DMS 273 (cell line): Measurements from ENCODE around the gene CHRNA5.
"Not testable (repeated sequence)": the region's sequence is repeated elsewhere in the genome, so short reads cannot be mapped to it uniquely, and the experiment has no call there.

Source experiments
- DNase-seq: peaks from one replicate; lab custom pipeline; 2025; ENCODE audit not compliant: unreplicated experiment; lab: John Stamatoyannopoulos, UW

CHRNA5 gene

GRCh38 chr15:78565097-78565950 is at the start of gene CHRNA5:
Gene CHRNA5, plus strand, starts transcription at chr15:78565520. Its CDS starts 200 bp downstream, at chr15:78565720.
- peak; percentile 96 for DNase-seq

- not testable (repeated sequence) for DNase-seq
Observed at GRCh38 chr15:78520035-78520434, 45.3 kb upstream of the CHRNA5 start.

GRCh38 chr15:78524230-78524629 is 41.1 kb upstream of the CHRNA5 start:
- DNase-seq, result no peak

- DNase-seq, result no peak
Observed at GRCh38 chr15:78527325-78527724, 38.0 kb upstream of the CHRNA5 start.

GRCh38 chr15:78533331-78533730 is 32.0 kb upstream of the CHRNA5 start:
- DNase-seq, result no peak

- DNase-seq, result no peak
Observed at GRCh38 chr15:78536134-78536533, 29.2 kb upstream of the CHRNA5 start.

- DNase-seq, result no peak
Observed at GRCh38 chr15:78537266-78537905, 27.9 kb upstream of the CHRNA5 start.

- no peak for DNase-seq
Observed at GRCh38 chr15:78538358-78538757, 27.0 kb upstream of the CHRNA5 start.

GRCh38 chr15:78539464-78540140 is 25.7 kb upstream of the CHRNA5 start:
- DNase-seq, result not testable (repeated sequence)

- DNase-seq, result peak; percentile 92
Observed at GRCh38 chr15:78540141-78540870, 25.0 kb upstream of the CHRNA5 start, which contains the start of gene PSMA4. Gene PSMA4, plus strand, starts transcription at chr15:78540444. Its CDS starts 1,484 bp downstream, at chr15:78541928.

GRCh38 chr15:78540871-78541743 is 24.2 kb upstream of the CHRNA5 start:
- peak; percentile 37 for DNase-seq

GRCh38 chr15:78541744-78542034 is 23.6 kb upstream of the CHRNA5 start:
- DNase-seq, result no peak

- DNase-seq, result no peak
Observed at GRCh38 chr15:78542647-78543046, 22.7 kb upstream of the CHRNA5 start.

GRCh38 chr15:78550194-78550593 is 15.1 kb upstream of the CHRNA5 start:
- no peak for DNase-seq

- DNase-seq, result no peak
Observed at GRCh38 chr15:78550815-78551214, 14.5 kb upstream of the CHRNA5 start.

- no peak for DNase-seq
Observed at GRCh38 chr15:78551902-78552301, 13.4 kb upstream of the CHRNA5 start.

- no peak for DNase-seq
Observed at GRCh38 chr15:78552597-78552996, 12.7 kb upstream of the CHRNA5 start.

- not testable (repeated sequence) for DNase-seq
Observed at GRCh38 chr15:78560201-78560600, 5.1 kb upstream of the CHRNA5 start.

- DNase-seq, result no peak
Observed at GRCh38 chr15:78561490-78561889, 3.8 kb upstream of the CHRNA5 start.

GRCh38 chr15:78563092-78563491 is 2.2 kb upstream of the CHRNA5 start:
- DNase-seq, result no peak
